ENCODE data around the gene CAPN3. TPM values are rescaled to one million over a fixed set of nuclear protein-coding genes. Genes with fewer than 3 reads are reported as not detected.

CAPN3 gene
- polyA plus RNA-seq, 2 of the 4 experiments (the other 2 are of a cell fraction): 0.25 to 1.1 TPM

DNA sequence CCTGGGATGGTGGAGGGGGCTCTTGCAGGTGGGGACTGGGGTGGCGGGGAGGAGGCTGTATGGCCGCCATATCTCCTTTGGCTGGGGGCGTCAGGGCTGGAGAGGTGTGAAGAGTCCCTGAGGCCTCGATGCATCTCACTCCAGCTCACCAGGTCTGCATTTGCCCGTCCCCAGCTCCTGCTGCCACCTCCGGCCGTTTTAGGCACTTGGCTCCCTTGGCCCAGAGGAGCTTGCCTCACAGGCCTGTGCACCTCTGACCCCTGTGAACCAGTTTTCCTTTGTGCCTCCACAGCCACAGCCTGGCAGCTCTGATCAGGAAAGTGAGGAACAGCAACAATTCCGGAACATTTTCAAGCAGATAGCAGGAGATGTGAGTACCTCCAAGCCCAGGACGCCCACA, 49.7 kb downstream of the CAPN3 start (continued):
- TF ChIP-seq, protein P1, sequence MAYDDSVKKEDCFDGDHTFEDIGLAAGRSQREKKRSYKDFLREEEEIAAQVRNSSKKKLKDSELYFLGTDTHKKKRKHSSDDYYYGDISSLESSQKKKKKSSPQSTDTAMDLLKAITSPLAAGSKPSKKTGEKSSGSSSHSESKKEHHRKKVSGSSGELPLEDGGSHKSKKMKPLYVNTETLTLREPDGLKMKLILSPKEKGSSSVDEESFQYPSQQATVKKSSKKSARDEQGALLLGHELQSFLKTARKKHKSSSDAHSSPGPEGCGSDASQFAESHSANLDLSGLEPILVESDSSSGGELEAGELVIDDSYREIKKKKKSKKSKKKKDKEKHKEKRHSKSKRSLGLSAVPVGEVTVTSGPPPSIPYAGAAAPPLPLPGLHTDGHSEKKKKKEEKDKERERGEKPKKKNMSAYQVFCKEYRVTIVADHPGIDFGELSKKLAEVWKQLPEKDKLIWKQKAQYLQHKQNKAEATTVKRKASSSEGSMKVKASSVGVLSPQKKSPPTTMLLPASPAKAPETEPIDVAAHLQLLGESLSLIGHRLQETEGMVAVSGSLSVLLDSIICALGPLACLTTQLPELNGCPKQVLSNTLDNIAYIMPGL (CRISPR knock-in tag; IDR thresholded peaks at IDR 0.05; ENCODE audit: borderline replicate concordance): no peak
- TF ChIP-seq HOXA7 (CRISPR knock-in tag; IDR thresholded peaks at IDR 0.05): no peak
- no peak for TF ChIP-seq NPAS2 (CRISPR knock-in tag; IDR thresholded peaks at IDR 0.05; ENCODE audit: borderline replicate concordance)
- TF ChIP-seq MAFK (IDR thresholded peaks at IDR 0.05; ENCODE audit: partially characterized antibody): no peak
- TF ChIP-seq POLR2A (IDR thresholded peaks at IDR 0.05; ENCODE audit: low read length): no peak
- TF ChIP-seq EHMT2 (IDR thresholded peaks at IDR 0.05; ENCODE audit: low read depth): no peak

DNA sequence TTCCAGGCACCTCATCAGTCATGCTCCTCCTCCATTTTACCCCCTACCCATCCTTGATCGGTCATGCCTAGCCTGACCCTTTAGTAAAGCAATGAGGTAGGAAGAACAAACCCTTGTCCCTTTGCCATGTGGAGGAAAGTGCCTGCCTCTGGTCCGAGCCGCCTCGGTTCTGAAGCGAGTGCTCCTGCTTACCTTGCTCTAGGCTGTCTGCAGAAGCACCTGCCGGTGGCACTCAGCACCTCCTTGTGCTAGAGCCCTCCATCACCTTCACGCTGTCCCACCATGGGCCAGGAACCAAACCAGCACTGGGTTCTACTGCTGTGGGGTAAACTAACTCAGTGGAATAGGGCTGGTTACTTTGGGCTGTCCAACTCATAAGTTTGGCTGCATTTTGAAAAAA, 52.6 kb downstream of the CAPN3 start:
- DNase-seq (ENCODE audit: low read depth in 1 of 2, low spot score in 1 of 2) (no peak), ATAC-seq (no peak), FAIRE-seq (no peak)
- 94% methylated on average over 6 of the region's 7 CpGs for WGBS (ENCODE audit: missing lambda C conversion rate)
- Histone ChIP-seq H3K4me2 (no peak overlapping the region), H3K4me1 (no peaks in the 10 kb centered on the region), H3K4me3 (no peak overlapping the region), H3K9me3 (no peaks in the 10 kb centered on the region), H3K27ac (no peak overlapping the region)
- no peak for TF ChIP-seq RCOR1 (IDR thresholded peaks at IDR 0.05; ENCODE audit: low read depth, low read length)
- TF ChIP-seq HOXB13 (CRISPR knock-in tag; IDR thresholded peaks at IDR 0.05; ENCODE audit: low read depth): no peak
- TF ChIP-seq NPAS2 (CRISPR knock-in tag; IDR thresholded peaks at IDR 0.05; ENCODE audit: borderline replicate concordance): no peak
- TF ChIP-seq FOSB (CRISPR knock-in tag; IDR thresholded peaks at IDR 0.05): no peak
- TF ChIP-seq KDM5A (IDR thresholded peaks at IDR 0.05): no peak
- TF ChIP-seq, protein P1 (CRISPR knock-in tag; IDR thresholded peaks at IDR 0.05; ENCODE audit: borderline replicate concordance): no peak
- ChIA-PET CTCF (no interaction called here), POLR2A (no interaction called here)

DNA sequence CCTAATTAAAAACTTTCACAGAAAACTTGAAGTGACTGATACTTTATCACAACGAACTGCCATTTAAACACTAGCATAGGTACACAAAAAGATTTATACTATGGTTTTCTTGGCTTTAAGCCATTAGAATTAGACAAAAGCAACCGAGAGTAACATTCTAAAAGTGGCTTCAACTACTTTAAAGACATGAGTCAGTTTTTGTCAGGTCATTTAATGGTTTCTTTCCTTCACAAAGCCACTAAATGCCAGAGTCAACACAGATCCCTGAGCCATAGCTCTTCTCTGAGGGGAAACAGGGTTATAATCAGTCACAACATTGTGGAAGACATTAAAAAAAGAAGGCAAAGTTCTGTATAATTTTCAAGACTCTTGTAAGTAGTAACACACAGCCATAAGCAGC, 54.6 kb downstream of the CAPN3 start:
- ATAC-seq: no peak
- Histone ChIP-seq H3K4me1 (no peaks in the 10 kb centered on the region), H3K9me3 (no peaks in the 10 kb centered on the region), H3K27ac (no peak overlapping the region), H3K4me3 (no peak overlapping the region), H3K4me2 (no peak overlapping the region)
- no peak for TF ChIP-seq JUNB (IDR thresholded peaks at IDR 0.05)
- TF ChIP-seq MAFK (IDR thresholded peaks at IDR 0.05; ENCODE audit: partially characterized antibody): no peak
- TF ChIP-seq HDAC2 (IDR thresholded peaks at IDR 0.05): no peak
- WGBS (ENCODE audit: missing lambda C conversion rate): 76% methylated on average over 2 of the region's 2 CpGs
- FAIRE-seq: no peak
- POLR2A ChIA-PET: no interaction called here
- DNase-seq (ENCODE audit: low read depth in 1 of 2, low spot score in 1 of 2): no peak
- CTCF ChIA-PET: no interaction called here

DNA sequence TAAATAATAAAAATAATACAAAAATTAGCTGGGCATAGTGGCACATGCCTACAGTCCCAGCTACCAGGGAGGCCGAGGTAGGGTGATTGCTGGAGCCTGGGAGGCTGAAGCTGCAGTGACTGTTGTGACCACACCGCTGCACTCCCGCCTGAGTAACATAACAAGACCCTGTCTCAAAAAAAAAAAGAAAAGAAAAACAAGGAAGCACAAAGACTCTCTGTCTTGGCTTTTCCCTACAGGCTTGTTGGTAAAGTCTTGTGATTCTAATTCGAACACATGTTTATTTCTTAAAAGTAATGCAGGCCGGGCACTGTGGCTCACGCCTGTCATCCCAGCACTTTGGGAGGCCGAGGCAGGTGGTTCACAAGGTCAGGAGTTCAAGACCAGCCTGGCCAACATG, 60.1 kb downstream of the CAPN3 start:
- 93% methylated on average over 7 of the region's 7 CpGs for WGBS (ENCODE audit: missing lambda C conversion rate)
- no peak overlapping the region for H3K4me3 ChIP-seq
- no peak overlapping the region for H3K4me2 ChIP-seq
- no peaks in the 10 kb centered on the region for H3K4me1 ChIP-seq
- ATAC-seq (no peak), FAIRE-seq (no peak), DNase-seq (ENCODE audit: low read depth in 1 of 2, low spot score in 1 of 2) (no peak)
- ChIA-PET CTCF (interaction anchor here (0.6 to 0.9 kb wide), 2 partner anchors 11 to 1022 kb away, joined by 3 read pairs; no protein-coding TSS in a partner anchor), POLR2A (no interaction called here)
- H3K9me3 ChIP-seq: no peaks in the 10 kb centered on the region
- H3K27ac ChIP-seq: no peak overlapping the region
- TF ChIP-seq, protein P2, sequence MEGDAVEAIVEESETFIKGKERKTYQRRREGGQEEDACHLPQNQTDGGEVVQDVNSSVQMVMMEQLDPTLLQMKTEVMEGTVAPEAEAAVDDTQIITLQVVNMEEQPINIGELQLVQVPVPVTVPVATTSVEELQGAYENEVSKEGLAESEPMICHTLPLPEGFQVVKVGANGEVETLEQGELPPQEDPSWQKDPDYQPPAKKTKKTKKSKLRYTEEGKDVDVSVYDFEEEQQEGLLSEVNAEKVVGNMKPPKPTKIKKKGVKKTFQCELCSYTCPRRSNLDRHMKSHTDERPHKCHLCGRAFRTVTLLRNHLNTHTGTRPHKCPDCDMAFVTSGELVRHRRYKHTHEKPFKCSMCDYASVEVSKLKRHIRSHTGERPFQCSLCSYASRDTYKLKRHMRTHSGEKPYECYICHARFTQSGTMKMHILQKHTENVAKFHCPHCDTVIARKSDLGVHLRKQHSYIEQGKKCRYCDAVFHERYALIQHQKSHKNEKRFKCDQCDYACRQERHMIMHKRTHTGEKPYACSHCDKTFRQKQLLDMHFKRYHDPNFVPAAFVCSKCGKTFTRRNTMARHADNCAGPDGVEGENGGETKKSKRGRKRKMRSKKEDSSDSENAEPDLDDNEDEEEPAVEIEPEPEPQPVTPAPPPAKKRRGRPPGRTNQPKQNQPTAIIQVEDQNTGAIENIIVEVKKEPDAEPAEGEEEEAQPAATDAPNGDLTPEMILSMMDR (IDR thresholded peaks at IDR 0.05): no peak
- TF ChIP-seq, protein P3, sequence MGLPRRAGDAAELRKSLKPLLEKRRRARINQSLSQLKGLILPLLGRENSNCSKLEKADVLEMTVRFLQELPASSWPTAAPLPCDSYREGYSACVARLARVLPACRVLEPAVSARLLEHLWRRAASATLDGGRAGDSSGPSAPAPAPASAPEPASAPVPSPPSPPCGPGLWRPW (IDR thresholded peaks at IDR 0.05): no peak
- TF ChIP-seq BHLHE40 (IDR thresholded peaks at IDR 0.05; ENCODE audit: low read depth, low read length) (no peak), FOSB (CRISPR knock-in tag; IDR thresholded peaks at IDR 0.05) (no peak), HDAC2 (IDR thresholded peaks at IDR 0.05) (no peak), NR3C1 (IDR thresholded peaks at IDR 0.05) (no peak), ZC3H11A (IDR thresholded peaks at IDR 0.05) (no peak)
- TF ChIP-seq, protein P4, sequence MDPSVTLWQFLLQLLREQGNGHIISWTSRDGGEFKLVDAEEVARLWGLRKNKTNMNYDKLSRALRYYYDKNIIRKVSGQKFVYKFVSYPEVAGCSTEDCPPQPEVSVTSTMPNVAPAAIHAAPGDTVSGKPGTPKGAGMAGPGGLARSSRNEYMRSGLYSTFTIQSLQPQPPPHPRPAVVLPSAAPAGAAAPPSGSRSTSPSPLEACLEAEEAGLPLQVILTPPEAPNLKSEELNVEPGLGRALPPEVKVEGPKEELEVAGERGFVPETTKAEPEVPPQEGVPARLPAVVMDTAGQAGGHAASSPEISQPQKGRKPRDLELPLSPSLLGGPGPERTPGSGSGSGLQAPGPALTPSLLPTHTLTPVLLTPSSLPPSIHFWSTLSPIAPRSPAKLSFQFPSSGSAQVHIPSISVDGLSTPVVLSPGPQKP (IDR thresholded peaks at IDR 0.05; ENCODE audit: low read depth, low read length): no peak
- TF ChIP-seq, protein P5, sequence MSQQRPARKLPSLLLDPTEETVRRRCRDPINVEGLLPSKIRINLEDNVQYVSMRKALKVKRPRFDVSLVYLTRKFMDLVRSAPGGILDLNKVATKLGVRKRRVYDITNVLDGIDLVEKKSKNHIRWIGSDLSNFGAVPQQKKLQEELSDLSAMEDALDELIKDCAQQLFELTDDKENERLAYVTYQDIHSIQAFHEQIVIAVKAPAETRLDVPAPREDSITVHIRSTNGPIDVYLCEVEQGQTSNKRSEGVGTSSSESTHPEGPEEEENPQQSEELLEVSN (IDR thresholded peaks at IDR 0.05; ENCODE audit: borderline replicate concordance, low read depth): no peak
